ENCODE data around the gene SEMA6A.

SEMA6A gene

GRCh38 chr5:116465411-116465810 lies 109.2 kb downstream of the SEMA6A start:
- DNase-seq (ENCODE audit: low read depth in 2 of 2) = no peak

- DNase-seq (ENCODE audit: low read depth in 2 of 2) = no peak
Measured at GRCh38 chr5:116464144-116464708, 110.4 kb downstream of the SEMA6A start.

GRCh38 chr5:116462500-116462899 lies 112.1 kb downstream of the SEMA6A start:
- DNase-seq (ENCODE audit: low read depth in 2 of 2) = no peak

GRCh38 chr5:116459301-116459700 lies 115.3 kb downstream of the SEMA6A start:
- DNase-seq (ENCODE audit: low read depth in 2 of 2) = no peak

- no peak for DNase-seq (ENCODE audit: low read depth in 2 of 2)
Measured at GRCh38 chr5:116457062-116457461, 117.6 kb downstream of the SEMA6A start.

GRCh38 chr5:116456036-116456435 lies 118.6 kb downstream of the SEMA6A start:
- no peak for DNase-seq (ENCODE audit: low read depth in 2 of 2)

- DNase-seq (ENCODE audit: low read depth in 2 of 2) = no peak
Measured at GRCh38 chr5:116455061-116455460, 119.6 kb downstream of the SEMA6A start.

GRCh38 chr5:116454417-116454927 lies 120.2 kb downstream of the SEMA6A start:
- no peak for DNase-seq (ENCODE audit: low read depth in 2 of 2)

- DNase-seq (ENCODE audit: low read depth in 2 of 2) = no peak
Measured at GRCh38 chr5:116453988-116454411, 120.6 kb downstream of the SEMA6A start.

- DNase-seq (ENCODE audit: low read depth in 2 of 2) = no peak
Measured at GRCh38 chr5:116452774-116453368, 121.8 kb downstream of the SEMA6A start.

- no peak for DNase-seq (ENCODE audit: low read depth in 2 of 2)
Measured at GRCh38 chr5:116451905-116452450, 122.6 kb downstream of the SEMA6A start.

GRCh38 chr5:116451066-116451465 lies 123.6 kb downstream of the SEMA6A start:
- DNase-seq (ENCODE audit: low read depth in 2 of 2) = no peak

- no peak for DNase-seq (ENCODE audit: low read depth in 2 of 2)
Measured at GRCh38 chr5:116449458-116449857, 125.2 kb downstream of the SEMA6A start.

- no peak for DNase-seq (ENCODE audit: low read depth in 2 of 2)
Measured at GRCh38 chr5:116448870-116449427, 125.7 kb downstream of the SEMA6A start.

- no peak for DNase-seq (ENCODE audit: low read depth in 2 of 2)
Measured at GRCh38 chr5:116448450-116448849, 126.2 kb downstream of the SEMA6A start.

GRCh38 chr5:116446356-116447005 lies 128.1 kb downstream of the SEMA6A start:
- DNase-seq (ENCODE audit: low read depth in 2 of 2) = no peak

- DNase-seq (ENCODE audit: low read depth in 2 of 2) = no peak
Measured at GRCh38 chr5:116445311-116445710, 129.3 kb downstream of the SEMA6A start.

- DNase-seq (ENCODE audit: low read depth in 2 of 2) = no peak
Measured at GRCh38 chr5:116444373-116445295, 130.0 kb downstream of the SEMA6A start.

GRCh38 chr5:116442931-116443551 lies 131.6 kb downstream of the SEMA6A start:
- DNase-seq (ENCODE audit: low read depth in 2 of 2) = no peak

GRCh38 chr5:116442095-116442534 lies 132.5 kb downstream of the SEMA6A start:
- no peak for DNase-seq (ENCODE audit: low read depth in 2 of 2)

- no peak for DNase-seq (ENCODE audit: low read depth in 2 of 2)
Measured at GRCh38 chr5:116441223-116441622, 133.4 kb downstream of the SEMA6A start.

Measured in stimulated activated CD8-positive, alpha-beta memory T cell treated with anti-CD3 and anti-CD28 coated beads, Interleukin-2, amount 100 ng/mL, for 1 hour (primary cell).